ENCODE measurements around the gene PPIE.
"Not testable (repeated sequence)": the region's sequence is repeated elsewhere in the genome, so short reads cannot be mapped to it uniquely, and the experiment has no call there.

The PPIE gene

DNA sequence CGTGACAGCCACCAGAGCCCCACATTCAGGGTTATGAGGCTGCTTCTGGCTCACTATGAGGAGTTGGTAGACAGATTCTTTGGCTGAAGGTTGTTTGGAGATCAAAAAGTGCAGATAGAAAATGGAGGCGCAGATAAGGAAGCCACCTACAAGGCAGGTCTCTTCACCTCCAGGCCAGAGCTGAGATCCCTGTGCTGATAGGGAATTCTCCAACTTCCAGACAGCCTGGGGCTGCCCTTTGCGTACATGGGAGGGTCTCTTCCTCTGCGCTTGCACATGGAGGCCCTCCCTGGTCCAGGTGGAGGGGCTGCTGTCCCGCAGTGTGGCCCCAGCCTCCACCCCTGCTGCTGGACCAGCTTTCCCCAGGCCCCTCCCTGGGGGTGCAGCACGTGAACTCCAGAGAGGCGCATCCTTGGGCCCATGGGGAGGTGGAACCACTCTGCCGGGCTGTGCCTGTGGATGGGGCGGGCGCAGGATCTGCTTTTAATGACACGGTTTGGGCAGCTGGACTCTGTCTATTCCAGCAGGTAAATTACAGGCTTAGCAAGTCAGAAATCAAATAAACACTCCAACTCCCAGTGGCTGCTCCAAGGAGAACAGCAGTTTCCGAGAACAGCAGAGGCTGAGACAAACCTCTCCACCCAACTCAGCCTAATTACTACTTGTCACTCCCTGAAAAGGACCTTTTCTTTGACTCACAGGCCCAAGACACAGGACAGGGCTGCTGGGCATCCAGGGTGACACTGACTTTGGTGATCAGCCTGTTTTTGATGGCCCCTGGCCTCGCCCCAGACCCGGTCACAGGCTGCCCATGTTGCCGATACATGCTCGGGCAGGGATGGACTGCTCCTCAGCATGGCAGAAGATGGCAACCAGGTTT lies 20.1 kb downstream of the PPIE start:
- DNase-seq (ENCODE audit: low read depth): no peak

DNA sequence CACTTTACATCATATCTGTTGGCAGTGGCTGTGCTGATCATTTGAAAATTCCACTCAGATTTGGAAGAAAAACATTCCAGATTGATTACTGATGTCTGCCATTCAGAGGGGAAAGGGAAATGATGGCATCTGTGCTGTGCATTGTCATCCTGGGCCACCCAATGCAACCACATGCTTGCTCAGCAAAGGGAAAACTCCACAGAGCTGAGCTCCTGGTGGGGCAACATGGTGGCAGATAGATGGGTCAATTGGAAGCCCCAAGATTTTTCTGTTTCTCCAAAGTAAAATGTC lies 20.7 kb downstream of the PPIE start:
- no peak for DNase-seq (ENCODE audit: low read depth)

DNA sequence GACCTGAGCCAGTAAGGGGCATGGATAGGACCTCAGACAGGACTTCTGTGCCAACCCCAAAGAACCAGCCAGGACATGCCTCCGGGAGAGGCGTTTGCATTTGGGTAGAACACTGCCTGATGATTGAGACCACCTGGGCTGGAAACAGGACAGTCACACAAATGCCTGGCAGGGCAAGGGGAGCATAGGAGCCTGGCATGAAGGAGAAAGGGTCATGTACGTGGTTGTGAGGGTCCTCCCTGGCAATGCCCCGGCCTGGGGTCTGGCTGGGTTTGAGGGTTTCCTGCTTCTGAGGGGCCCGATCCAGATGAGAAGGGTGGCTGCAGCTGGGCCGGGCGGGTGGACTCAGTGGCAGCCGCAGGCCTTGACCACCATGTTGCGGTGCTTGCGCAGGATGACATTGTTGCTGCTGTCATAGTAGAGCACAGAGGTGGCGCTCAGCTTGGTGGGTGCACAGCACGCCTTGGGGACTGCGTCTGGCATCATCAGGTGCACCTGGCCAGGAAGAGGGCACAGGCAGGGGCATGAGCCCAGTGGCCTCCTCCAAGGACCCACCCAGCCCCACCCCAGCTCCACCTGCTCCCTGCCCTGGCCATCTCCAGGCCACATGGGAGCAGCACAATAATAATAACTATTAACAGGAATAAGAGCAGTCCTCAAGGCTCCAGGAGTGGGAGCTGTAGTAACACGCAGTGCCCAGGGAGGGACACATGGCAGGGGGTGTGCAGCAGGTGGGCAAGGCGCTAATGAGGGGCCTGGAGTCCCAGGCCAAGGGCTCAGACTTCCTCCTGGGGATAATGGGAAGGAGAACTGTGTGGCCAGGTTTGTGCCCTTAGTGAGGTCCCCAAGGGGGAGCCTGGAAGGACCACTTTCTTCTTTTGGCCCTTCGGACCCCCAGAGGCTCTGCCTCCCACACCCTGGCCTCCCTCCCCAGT lies 21.7 kb downstream of the PPIE start:
- no peak for DNase-seq (ENCODE audit: low read depth)

DNA sequence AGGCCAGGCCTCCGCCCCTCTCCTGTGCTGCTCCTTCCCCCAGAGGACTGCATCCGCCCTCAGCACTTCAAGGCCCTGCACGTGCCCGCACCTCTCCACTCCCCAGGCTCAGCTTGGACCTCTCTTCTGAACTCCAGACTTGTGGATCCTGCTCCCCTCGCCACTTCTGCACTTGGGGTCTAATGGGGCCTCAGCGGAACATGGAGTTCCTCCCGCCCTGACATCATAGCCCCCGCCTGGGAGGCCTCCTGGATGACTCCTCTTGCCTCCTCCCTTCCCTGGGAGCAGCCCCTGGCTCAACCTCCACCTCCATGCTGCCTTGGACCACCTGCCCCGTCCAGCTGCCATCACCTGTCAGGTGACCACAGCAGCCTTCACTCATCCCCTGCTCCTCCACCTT lies 22.3 kb downstream of the PPIE start:
- DNase-seq (ENCODE audit: low read depth): no peak

DNA sequence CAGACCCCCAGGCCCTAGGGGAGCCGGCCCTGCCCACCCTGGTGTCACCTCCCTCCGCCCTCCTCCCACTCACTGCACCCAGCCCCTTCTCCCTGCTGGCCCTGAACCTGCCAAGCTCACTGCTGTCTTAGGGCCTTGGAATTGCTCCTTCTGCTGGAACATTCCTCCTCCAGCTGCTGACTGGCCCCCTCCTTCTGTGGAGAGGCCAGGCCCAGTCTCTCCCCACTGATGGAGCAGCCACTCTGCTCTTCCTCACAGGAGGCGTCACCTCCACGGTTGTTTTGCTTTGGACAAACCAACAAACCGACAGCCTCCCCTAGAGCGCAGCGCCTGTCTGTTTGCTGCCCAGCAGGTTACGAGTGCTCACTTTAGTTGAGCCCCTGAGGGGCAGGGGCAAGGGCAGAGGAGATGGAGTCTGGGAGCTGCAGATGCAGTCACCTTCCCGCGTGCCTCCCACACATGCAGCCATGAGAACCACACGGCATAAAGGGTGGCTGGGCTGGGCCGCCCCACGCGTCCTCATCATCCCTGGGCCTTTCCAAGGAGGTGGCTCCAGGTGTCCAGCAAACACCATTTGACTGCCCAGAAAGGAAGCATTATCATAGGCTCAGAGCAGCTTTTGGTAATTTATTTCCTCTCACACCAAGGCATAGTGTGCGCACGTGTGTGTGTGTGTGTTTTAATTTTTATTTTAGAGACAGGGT lies 23.0 kb downstream of the PPIE start:
- DNase-seq (ENCODE audit: low read depth): no peak

DNA sequence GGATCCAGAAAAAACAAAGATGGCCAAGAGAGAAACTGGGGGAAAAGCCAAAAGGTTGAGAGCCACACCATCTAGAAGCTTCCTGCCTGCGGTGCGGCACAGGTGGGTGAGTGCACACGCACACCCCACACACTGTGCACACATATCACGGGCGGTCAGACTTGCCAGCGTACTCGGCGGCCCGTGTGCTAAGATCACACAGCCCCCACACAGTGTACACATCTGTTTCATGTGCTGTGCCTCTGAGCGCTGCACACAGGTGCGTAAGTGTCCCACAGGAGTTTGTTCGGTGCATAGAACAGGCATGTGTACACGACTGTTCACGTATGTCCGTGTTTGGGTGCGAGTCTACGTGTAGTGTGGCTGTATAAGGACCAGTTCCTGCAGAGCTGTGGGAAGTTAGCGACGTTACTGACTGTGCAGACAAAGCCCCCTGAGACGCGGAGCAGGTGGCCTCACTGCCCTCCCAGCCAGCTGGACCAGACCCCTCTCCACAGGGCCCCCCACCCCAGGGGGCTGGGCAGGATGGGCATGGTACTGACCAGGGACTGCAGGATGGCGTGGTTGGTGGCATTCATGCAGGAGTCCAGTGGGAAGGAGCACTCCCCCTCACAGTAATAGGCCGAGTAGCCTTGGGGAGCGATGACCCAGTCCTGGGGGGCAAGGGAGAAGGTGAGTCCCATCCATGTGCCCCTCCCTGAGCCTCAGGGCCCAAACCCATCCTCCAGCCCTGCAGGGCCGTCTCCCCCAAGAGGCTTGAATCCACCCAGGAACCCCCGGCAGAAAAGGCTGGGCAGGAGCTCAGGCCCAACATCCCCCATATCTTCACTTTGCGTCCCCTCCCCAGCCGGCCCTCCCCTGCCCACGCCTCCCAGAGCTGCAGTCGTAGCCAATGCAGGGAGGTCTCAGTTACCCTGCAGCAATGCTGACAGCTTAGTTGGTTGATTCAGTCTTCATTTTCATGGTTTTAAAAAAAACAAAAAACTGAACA lies 24.2 kb downstream of the PPIE start:
- no peak for DNase-seq (ENCODE audit: low read depth)

DNA sequence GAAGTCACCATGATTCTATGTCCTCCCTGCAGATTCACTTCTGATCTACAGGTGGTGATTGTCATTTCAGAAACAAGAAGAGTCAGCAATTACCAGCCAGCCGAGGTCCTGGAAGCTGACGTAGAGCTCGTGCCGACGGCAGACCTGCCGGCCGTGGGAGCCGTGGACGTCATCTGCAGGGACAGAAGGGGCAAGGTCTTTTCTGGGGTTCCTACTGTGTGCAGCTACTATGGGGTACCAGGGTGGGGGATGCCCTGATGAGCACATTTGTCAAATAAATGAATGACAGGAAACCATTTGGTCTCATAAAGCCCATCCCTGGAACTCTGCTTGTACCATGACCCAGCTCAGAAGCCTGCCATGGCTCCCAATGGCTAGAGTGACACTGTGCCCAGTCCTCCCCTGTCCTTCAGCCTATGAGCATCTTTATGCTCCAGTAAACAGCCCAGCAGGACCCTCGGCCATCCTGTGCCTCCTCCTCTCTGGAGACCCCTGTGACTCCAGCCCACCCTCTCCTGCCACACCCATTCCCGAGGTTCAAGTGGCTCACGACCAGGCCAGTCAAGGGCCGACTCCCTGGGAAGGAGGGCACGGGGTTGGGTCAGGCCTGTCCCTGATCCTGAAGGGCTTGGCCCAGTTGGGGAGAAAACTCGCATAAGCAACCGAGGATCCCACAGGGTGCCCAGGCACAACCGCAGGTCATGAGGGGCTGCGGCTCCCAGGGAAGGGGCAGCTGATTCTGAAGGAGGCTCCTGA lies 25.1 kb downstream of the PPIE start:
- not testable (repeated sequence) for DNase-seq (ENCODE audit: low read depth)

DNA sequence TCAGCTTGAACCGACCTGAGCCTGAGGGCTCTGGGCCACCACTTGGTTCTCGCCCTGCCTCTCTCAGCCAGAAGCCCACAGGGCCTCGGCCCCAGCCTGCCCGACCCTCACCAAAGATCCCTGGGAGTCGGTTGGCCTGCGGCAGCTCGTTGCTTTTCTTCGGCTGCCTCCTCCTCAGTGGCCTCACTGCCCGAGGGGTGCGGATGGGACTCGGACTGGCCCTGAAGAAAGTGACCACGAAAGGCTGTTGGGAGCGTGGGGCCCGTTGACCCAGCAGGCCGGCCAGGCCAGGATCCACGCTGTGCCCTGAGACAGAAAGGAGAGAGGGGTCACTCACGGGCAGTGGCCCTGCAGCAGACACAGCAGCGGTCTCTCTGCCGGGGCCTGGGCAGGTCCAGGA lies 25.8 kb downstream of the PPIE start:
- not testable (repeated sequence) for DNase-seq (ENCODE audit: low read depth)

DNA sequence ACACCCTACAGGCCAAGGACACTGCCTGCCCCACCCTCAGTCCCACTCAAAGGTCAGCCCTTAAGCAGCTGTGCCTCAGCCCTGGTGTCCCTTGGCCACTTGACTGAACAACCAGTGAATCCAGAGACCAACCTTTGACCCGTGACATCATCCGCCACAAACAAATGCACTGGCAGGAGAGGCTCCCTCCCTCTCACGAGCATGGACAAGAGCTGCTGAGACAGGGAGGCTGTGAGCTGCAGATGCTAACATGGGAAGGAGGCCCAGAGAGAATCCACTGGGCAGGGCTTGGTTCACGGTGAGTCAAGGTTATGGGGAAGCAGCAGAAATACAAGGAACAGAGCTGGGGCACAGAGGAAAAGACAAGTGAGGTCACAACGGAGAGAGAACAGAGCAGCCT lies 27.8 kb downstream of the PPIE start:
- not testable (repeated sequence) for DNase-seq (ENCODE audit: low read depth)

DNA sequence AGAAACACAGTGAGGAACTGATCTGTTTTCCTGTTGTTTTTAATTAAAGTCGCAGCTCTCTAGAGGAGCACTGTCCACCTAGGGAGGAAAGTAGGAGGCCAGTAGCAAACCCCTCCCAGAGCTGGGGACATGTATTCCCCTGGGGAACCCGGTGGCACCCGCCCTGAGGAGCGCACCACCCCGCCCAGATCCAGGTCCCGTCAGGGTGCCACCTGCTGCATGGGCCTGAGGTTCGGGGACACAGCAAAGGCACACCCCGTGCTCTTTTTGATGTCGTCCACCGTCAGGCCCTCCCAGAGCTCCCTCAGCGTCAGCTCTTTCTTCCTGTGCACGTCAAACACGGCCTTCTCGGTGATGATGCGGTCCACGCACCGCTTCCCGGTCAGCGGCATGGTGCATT lies 30.8 kb downstream of the PPIE start:
- not testable (repeated sequence) for DNase-seq (ENCODE audit: low read depth)

DNA sequence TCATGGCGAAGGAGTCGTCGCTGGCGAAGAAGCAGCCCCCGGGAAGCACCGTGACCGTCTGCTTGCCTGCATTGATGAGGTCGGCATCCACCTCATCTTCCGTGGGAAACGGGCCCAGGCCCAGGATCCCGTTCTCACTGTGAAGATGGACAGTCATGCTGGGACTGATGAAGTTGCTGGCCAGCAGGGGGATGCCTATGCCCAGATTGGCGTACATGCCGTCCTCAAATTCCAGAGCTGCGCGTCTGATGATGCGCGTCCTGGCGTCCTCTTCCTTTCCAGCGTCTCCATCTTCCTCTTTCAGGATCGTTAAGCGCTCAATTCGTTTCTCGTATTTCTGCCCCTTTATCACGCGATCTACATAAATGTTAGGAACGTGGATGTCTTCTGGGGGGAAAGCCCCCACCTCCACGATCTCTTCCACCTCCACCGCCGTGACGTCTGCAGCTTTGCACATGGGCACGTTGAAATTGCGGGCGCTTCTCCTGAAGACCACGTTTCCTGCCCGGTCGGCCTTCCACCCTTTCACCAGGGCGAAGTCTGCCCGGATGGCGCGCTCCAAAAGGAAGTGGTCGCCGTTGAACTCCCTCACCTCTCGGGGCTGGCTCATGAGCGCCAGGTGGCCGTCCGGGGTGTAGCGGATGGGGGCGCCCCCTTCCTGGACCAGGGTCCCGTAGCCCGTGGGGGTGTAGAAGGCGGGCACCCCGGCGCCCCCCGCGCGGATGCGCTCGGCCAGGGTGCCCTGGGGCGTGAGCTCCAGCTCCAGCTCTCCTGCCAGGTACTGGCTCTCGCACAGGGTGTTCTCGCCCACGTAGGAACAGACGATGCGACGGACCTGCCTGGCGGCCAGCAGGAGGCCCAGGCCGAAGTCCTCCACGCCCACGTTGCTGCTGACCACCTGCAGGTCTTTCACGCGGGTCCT lies 31.7 kb downstream of the PPIE start:
- not testable (repeated sequence) for DNase-seq (ENCODE audit: low read depth)

DNA sequence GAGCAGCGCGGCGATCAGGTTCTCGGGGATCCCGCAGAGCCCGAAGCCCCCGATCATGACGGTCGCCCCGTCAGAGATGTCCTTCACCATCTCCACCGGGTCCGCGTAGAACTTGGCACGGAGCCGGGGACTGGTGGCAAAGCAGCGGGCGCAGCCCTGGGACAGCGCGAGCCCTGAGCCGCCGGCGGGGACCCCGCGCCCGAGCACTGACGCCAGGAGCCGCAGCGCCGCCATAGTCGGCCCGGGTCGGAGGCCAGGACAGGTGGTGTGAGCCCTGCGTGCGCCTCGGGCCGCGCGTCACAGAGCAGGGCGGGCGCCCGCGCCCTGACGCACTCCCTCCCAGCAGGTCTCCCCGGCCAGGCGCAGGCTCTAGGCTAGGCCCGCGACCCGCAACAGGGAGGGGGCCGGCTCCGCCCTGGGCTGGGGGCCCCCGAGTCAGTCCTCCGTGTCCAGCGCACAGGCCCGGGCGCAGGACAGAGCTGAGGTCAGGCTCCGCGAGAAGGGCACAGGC lies 32.4 kb downstream of the PPIE start, which contains the start of gene OXCT2:
Gene OXCT2 (minus strand): TSS at position 327 of the 511 bp plus-strand sequence. CDS start 93 bp downstream, at position 234.
- DNase-seq (ENCODE audit: low read depth): not testable (repeated sequence)

DNA sequence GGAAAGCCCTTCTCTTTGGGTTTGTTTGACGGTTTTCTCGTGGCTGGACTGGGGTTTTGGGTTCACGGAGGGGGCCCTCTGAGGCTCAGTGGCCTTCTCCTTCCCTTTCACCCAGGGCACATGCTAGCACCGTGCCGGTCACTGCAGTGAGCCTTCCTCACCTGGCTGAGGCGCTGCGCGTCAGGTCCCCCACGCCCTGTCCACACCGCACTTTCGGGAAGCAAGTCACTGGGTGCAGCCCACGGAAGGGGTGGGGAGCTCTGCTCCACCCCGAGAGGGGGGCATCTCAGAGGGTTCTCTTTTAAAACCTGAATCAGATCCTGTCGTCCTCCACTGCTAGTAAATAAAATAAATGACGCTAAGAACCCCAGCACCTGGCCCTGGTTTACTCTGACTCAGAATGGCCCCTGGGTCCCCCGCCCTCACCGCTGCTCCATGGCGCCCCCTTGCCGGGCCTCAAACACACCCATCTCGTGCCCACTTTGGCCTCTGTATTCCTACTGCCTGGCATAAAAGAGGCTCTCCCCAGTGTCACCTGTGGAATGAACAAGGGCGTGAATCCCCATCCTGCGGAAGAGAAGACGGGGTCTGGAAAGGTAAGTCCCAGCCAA lies 34.8 kb downstream of the PPIE start:
- DNase-seq (ENCODE audit: low read depth): not testable (repeated sequence)

DNA sequence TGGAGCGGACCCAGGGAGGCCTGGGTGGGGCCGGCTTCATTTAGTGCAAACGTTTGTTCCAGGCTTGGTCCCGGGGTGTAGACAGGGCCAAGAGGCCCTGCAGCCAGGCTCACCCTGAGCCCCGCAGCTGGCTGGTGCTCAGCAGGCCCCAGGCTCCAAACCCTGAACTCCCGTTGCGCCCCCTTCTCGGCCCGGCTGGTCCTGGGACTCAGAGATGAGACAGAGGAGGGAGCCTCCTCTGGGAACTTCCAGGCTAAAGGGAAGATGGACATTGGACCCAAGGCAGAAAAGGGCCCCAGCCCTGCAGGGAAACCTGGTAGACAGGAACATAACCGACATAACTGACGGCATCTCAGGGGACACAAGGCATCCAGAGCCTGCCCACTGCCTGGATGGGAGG lies 36.5 kb downstream of the PPIE start:
- DNase-seq (ENCODE audit: low read depth): not testable (repeated sequence)

DNA sequence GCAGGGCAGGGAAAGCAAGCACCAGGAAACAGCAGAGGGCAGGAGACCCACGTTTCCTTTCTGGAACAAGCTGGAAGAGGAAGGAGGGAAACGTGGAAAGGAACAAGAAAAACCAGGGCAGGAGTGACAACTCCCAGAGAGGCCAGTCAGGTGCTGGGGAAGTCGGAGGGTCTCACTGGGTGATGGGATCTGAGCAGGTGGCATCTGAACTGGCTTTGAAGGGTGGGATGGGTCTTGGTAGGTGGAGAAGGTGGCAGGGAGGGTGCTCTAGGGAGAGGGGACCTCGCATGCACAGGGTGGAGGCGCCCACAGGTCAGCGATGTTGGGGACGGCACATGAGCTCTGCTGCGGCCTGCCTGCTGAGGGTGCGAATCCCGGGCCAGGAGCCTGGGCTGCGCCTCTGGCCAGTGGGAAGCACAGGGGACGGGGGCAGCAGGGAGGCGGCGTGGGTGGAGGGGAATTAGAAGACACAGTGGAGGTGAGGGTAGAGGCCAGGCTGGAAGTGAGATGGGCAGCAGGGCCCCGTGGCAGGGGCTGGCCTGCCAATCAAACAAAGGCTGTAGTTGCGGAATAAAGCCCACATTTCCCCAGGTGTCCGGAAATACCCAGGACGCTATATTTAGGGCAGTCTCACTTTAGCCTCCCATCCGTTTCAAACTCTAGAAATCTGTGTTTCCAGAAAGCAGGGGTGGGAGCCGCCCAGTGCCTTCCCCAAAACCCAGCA lies 37.2 kb downstream of the PPIE start:
- not testable (repeated sequence) for DNase-seq (ENCODE audit: low read depth)

DNA sequence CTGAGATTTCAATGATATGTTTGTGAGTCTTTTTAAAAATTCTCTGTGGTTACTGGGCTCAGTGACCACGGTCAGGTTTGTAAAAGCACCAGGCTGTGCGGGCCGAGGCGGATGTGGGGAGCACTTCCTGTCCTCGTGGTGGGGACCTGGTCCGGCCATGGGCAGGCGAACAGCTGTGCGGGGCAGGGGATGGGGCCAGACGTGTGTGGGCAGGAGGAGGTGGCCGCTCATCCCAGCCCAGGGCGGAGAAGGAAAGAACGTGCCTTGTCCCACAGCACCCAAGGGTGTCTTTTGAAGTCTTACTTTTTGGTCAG lies 37.7 kb downstream of the PPIE start:
- no peak for DNase-seq (ENCODE audit: low read depth)

DNA sequence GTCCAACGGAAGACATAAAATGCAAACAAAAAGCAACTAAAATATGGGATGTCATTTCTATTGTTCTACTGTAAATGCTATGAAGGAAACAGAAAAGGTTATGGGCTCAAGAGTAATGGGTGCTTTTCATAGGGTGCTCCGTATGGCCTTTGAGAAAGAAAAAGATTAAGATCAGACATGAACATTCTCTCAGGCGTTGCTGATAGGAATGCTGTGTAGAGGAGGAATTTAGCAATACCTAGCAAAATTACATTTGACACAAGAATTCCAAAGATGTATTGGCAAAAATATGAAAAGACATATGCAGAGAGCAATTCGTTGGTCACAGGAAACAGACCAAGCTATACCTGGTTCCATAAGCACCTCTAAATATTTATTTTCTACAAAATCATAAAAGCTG lies 38.2 kb downstream of the PPIE start:
- no peak for DNase-seq (ENCODE audit: low read depth)

DNA sequence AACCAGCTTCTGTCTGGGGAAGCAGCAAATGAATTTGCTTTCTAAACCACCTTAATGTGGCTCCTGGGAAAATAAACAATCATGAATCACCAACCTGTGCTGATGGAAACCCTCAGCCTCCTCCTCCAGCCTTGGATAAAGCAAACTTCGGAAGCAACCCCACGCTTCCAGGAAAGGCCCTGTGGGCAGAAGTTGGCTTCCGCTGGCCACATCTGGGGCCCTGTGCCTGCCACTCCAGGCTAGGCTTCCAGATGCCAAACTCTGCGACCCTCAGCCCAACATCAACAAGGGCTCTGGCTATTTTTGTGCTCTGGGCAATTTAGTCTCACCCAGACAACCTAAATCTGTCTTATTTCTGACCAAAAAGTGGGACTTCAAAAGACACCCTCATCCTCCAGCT lies 38.6 kb downstream of the PPIE start:
- DNase-seq (ENCODE audit: low read depth): no peak
